GM12801 (cell line): ENCODE results near the gene NDUFA8.

ENCODE experiments used
- CTCF ChIP-seq: IDR thresholded peaks from one replicate; pipeline ENCODE4 v1.5.1; 2011; ENCODE audit warnings: control low read depth; ENCODE audit not compliant: insufficient read length; ENCODE audit errors: extremely low read depth

NDUFA8 gene

GRCh38 chr9:122124048-122124447 is 35.5 kb downstream of the NDUFA8 start:
- TF ChIP-seq CTCF: no peak

- no peak for TF ChIP-seq CTCF
Observed at GRCh38 chr9:122122903-122123632, 36.5 kb downstream of the NDUFA8 start.

- TF ChIP-seq CTCF: no peak
Observed at GRCh38 chr9:122122468-122122867, 37.1 kb downstream of the NDUFA8 start.

- TF ChIP-seq CTCF: no peak
Observed at GRCh38 chr9:122121931-122122330, 37.6 kb downstream of the NDUFA8 start.

- TF ChIP-seq CTCF: no peak
Observed at GRCh38 chr9:122121391-122121790, 38.2 kb downstream of the NDUFA8 start.

GRCh38 chr9:122120316-122121071 is 39.1 kb downstream of the NDUFA8 start:
- TF ChIP-seq CTCF: no peak

- TF ChIP-seq CTCF: no peak
Observed at GRCh38 chr9:122119721-122120120, 39.9 kb downstream of the NDUFA8 start.
